DMS153 (cell line): Measurements from ENCODE around the gene RTN4RL2.

Source experiments
- DNase-seq: peaks from one replicate; lab custom pipeline; 2025; lab: John Stamatoyannopoulos, UW

The RTN4RL2 gene

GRCh38 chr11:57481315-57481714 is 21.0 kb downstream of the RTN4RL2 start:
- DNase-seq, result no peak

- no peak for DNase-seq
Measured at GRCh38 chr11:57481915-57482781, 21.8 kb downstream of the RTN4RL2 start.

- no peak for DNase-seq
Measured at GRCh38 chr11:57482782-57483561, 22.6 kb downstream of the RTN4RL2 start.

GRCh38 chr11:57483562-57483918 is 23.2 kb downstream of the RTN4RL2 start:
- DNase-seq, result no peak

GRCh38 chr11:57484141-57484710 is 23.9 kb downstream of the RTN4RL2 start:
- no peak for DNase-seq

- no peak for DNase-seq
Measured at GRCh38 chr11:57485217-57485990, 25.1 kb downstream of the RTN4RL2 start.

GRCh38 chr11:57487021-57487778 is 26.9 kb downstream of the RTN4RL2 start:
- no peak for DNase-seq

GRCh38 chr11:57487920-57488659 is 27.8 kb downstream of the RTN4RL2 start:
- no peak for DNase-seq

- no peak for DNase-seq
Measured at GRCh38 chr11:57490456-57491248, 30.3 kb downstream of the RTN4RL2 start.

GRCh38 chr11:57491371-57492061 is 31.2 kb downstream of the RTN4RL2 start:
- DNase-seq, result no peak

- DNase-seq, result peak; percentile 29
Measured at GRCh38 chr11:57493507-57494503, 33.5 kb downstream of the RTN4RL2 start.

GRCh38 chr11:57496109-57496820 is 35.9 kb downstream of the RTN4RL2 start:
- no peak for DNase-seq

GRCh38 chr11:57497303-57498247 is 37.2 kb downstream of the RTN4RL2 start:
- no peak for DNase-seq

- DNase-seq, result no peak
Measured at GRCh38 chr11:57498540-57498939, 38.2 kb downstream of the RTN4RL2 start.

GRCh38 chr11:57499413-57499982 is 39.2 kb downstream of the RTN4RL2 start:
- peak; percentile 74 for DNase-seq

- no peak for DNase-seq
Measured at GRCh38 chr11:57499983-57500461, 39.7 kb downstream of the RTN4RL2 start.
